Measurements from ENCODE around the gene MMP20.
"Not testable (repeated sequence)": the region's sequence is repeated elsewhere in the genome, so short reads cannot be mapped to it uniquely, and the experiment has no call there.

MMP20 gene, protein sequence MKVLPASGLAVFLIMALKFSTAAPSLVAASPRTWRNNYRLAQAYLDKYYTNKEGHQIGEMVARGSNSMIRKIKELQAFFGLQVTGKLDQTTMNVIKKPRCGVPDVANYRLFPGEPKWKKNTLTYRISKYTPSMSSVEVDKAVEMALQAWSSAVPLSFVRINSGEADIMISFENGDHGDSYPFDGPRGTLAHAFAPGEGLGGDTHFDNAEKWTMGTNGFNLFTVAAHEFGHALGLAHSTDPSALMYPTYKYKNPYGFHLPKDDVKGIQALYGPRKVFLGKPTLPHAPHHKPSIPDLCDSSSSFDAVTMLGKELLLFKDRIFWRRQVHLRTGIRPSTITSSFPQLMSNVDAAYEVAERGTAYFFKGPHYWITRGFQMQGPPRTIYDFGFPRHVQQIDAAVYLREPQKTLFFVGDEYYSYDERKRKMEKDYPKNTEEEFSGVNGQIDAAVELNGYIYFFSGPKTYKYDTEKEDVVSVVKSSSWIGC

DNA sequence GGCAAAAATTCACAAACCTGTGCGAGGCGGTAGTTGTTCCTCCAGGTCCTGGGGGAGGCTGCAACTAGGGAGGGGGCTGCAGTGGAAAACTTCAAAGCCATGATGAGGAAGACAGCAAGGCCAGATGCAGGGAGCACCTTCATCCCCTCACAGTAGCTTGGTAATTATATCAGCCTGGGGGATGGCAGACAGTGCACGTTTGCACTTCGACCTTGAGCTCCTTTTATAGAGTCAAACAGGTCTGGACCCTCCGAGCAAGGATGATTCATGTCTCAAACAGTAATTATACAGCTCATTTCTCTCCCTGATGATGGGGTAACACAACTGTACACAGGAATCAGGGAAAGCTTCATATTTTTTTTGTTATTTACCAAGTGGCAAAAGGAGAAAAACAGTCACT is at the start of gene MMP20:
Gene MMP20 (minus strand): TSS at position 156 of the 400 bp plus-strand sequence. CDS start 13 bp downstream, at position 143.
- no peak for DNase-seq

DNA sequence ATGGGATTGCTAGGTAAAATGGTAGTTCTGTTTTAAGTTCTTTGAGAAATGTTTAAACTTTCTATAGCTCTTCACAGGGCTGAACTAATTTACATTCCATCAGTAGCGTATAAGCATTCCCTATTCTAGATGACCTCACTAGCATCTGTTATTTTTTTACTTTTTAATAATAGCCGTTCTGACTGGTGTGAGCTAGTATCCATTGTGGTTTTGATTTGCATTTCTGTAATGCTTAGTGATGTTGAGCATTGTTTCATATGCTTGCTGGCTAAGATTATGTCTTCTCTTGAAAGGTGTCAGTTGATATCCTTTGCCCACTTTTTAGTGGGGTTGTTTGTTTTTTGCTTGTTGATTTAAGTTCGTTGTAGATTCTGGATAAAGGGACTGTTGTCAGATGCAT is 44.5 kb upstream of the MMP20 start:
- no peak for DNase-seq

DNA sequence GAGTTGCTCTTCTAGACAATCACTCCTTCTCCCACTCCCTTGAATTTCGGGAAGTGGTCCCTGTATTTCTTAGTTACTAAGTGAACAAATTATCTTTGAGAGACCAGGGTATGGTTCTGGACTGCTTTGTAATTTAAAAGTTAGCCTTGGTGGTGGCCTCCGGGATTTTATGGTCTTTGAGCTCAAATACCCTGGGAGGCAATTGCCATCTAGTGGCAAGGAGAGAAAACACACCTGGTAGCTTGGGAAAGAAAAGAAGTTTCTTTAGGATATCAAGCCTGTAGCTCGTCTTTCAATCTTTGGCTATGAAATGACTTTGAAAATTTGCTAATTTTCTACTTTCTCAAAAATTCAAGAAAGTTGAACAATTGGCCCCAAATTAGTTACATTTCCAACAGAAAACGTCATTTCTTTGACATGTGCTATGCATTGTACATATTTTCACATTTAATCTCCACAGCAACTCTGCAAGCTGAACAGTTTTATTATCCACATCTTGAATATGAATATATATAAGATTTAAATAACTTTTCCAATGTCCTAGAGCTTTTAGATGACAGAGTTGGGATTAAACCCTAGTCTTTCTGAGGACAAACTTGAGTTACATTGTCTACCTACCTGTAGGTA is 41.3 kb upstream of the MMP20 start:
- DNase-seq: no peak

DNA sequence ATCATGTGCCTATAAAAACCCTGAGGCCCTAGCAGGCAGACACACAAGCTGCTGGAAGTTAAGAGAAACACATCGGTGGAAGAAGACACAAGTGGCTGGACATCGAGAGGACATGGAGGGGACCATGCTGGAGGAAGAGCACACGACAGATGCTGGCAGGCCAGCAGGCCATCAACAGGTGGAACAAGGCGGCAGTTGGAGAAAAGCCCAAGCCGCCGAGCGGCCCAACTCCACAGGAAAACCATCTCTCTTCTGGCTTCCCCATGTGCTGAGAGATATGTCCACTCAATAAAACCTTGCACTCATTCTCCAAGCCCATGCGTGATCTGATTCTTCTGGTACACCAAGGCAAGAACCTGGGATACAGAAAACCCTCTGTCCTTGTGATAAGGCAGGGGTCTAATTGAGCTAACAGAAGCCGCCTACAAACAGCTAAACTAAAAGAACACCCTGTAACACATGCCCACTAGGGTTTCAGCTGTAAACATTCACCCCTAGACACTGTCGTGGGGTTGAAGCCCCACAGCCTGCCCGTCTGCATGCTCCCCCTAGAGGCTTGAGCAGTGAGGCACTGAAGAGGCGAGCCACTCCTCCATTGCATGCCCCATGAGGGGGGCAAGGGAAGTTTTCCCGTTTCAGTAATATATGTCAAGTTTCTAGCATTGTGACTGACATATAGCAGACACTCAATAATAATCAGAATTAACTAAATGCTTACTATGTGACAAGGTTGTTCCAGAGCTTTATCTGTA is 39.0 kb upstream of the MMP20 start:
- no peak for DNase-seq

DNA sequence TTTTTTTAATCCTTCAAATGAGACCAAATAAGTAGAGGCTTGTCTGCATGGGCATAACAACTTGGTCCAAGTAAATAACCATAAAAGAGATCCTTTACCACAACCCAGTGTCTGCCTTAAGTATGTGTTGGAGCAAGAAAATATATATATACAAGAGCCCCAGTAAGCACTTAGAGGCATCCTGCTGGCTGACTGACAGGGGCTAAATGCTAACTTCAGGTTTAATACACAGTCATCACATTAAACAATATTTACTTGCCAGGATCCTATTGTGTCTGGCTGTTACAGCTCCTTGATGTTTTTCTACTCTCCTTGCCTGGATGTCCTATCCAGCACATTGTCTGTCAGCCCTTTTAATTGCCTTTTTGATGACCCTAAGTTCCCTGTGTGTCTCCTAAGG is 37.5 kb upstream of the MMP20 start:
- no peak for DNase-seq

DNA sequence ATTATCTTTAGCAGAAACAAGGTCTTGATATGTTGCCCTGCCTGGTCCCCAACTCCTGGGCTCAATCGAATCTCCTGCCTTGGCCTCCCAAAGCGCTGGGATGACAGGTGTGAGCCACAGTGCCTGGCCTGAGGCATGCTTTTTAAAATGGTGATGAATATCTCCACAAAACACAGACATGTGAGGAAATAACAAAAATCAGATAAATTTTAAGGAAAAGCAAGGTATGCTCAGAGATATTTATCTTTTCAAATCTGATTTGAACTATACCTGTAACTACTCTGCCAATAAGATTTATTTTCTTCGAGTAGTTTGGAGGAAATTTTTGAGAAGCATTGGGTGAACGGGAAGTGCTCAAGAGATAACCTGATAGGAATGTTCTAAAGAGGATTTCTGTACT is 35.9 kb upstream of the MMP20 start:
- DNase-seq: no peak

DNA sequence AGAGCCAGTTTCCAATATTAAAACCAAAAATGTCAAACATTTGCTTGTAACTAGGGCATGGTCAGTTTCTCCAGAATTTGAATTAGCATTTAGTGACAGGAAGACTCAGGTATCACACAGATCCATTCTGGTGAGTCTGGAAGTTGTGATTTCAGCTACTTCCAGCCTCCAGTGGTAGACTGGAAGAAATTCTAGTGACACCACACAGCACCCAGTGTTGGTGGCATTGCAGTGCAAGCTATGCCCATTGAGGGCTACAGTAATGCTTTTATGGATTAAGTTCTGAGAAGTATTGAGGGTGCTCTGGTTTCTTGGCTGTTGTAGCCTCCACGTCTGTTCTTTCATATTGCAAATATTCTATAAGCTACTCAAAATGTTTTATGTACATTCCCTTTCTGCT is 31.4 kb upstream of the MMP20 start:
- DNase-seq: no peak

DNA sequence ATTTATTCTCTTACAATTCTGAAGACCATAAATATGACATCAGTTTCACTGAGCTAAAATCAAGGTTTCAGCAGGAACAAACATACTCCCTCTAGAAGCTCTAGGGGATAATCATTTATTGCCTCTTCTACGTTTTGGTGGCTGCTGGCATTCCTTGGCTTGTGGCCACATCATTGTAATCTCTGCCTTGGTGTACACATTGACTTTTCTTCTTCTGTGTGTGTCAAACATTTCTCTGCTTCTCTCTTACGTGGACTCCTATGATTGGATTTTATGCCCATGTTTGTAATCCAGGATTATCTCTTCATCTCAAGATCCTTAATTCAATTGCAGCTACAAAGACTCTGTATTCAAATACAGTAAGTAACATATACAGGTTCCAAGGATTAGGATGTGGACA is 30.4 kb upstream of the MMP20 start:
- no peak for DNase-seq

DNA sequence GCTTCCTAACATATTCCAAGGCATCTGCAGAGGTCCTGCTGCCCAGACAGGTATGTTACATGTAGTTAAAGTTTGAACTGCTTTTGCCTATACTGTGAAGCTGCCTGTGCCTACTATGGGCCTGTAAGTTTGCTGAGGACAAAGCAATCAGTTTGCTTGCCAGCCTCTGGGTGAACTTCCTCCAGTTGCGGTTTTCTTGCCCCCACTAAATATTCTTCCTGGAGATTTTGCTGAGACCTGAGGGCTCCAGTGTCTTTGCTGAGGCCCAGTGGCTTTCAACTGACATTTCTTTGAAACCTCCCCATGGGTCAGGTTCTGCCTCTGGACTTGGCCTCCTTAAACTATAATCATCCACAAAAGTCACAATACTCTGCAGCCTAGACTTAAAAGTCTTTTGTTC is 29.6 kb upstream of the MMP20 start:
- DNase-seq: no peak

DNA sequence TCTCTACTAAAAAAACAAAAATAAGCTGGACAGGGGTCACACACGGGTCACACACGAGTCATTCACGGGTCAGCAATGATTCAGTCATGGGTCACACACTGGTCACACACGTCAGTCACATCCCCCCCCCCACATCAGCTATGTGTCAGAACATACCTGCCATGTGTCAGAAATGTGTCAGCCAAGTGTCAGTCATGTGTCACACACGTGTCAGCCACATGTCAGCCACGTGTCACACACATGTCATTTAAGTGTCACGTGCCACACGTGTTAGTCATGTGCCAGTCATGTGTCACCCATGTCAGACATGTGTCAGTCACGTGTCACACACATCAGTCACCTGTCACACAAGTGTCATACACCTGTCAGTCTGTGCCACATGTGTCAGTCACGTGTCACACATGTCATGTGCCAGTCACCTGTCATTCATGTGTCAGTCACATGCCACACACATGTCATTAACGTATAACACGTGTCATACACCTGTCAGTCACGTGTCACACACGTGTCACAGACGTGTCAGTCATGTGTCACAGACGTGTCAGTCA is 28.7 kb upstream of the MMP20 start:
- no peak for DNase-seq

DNA sequence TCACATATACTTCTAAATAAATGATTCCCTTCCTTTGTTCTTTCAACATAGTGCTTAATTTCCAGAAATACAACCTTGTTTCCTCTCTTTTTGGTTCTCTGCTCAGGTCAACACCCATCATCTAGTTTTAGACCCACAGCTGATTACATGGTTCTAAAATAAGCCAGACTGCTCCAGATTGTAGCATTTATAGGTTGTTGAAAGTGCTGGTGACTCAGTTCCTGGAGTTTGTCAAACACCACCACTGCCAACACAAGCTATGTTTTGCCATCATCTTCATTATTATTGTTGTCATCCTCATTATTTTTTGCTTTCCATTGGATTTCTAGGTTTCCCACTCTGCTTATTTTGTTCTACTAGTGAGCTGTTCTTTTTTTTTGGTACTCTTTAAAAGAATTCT is 22.3 kb upstream of the MMP20 start:
- no peak for DNase-seq

DNA sequence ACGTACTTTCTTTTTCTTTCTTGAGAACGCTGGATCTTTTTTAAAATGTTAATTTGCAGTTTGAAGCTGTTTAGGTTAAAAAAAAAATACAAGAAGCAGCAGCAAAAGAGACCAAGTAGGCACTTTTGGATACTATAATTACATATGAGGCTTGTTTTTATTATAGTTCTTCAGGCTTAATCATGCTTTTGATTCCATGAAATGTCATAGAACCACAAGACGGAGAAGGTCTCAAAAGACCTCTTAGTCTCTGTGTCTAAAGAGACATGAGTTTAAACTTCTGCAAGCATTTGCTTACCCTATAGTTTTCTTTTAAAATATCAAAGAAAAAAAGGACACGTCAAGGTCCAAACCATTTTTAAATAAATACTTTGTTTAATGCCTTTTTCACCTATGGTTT is 18.8 kb upstream of the MMP20 start:
- no peak for DNase-seq

DNA sequence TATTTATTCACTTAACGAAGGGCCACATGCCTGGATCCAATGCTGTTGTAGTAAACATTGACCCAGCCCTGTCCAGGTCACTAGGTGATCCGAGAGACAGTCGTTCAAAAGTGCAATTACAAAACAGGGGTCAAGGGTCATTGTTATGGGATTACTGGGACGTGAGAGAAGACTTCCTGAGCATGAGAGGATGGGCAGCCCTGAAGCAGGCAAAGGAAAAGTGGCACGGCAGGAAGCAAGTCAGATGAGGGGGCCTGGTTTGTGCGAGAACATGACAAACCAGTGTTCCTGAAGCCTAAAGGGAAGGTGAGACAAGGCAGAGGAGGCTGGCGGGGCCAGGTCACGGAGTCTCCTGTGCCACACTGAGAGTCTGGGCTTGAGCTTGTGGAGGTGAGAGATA is 15.8 kb upstream of the MMP20 start:
- no peak for DNase-seq

DNA sequence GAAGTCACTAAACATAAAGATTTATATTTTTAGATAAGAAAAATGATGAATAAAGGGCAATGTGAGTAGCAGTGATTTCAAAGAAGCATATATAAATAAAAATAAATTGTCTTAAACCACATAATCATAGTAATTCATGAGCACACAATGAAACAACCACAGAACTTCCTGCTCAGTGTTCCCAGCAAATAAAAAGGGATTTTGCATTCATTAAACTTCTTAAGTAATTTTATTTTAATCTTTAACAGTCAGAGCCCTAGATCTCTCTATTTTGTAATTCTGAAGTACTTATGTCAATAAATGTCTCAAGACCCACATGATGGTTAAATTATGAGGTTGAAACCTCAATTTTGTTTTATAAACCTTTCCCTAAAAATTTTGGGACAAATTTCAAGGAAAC is 14.5 kb upstream of the MMP20 start:
- no peak for DNase-seq

DNA sequence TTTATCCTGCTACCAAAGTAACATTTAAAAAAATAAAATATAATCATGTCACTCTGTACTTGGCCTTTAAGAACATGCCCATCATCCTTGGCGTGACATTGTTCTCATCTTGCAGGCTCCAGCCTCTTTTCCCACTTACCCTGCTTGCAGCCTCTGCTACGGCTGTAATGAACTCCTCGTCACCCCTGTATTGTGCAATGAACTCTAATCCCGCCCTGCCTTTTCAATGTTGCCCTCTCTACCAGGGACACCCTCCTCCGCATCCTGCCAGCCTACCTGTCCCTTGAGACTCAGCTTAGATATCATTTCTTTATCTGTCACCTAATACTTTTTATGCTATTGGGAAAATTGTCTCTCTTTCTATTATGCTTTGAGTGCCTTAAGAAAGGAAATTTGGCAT is 12.6 kb upstream of the MMP20 start:
- DNase-seq: no peak

DNA sequence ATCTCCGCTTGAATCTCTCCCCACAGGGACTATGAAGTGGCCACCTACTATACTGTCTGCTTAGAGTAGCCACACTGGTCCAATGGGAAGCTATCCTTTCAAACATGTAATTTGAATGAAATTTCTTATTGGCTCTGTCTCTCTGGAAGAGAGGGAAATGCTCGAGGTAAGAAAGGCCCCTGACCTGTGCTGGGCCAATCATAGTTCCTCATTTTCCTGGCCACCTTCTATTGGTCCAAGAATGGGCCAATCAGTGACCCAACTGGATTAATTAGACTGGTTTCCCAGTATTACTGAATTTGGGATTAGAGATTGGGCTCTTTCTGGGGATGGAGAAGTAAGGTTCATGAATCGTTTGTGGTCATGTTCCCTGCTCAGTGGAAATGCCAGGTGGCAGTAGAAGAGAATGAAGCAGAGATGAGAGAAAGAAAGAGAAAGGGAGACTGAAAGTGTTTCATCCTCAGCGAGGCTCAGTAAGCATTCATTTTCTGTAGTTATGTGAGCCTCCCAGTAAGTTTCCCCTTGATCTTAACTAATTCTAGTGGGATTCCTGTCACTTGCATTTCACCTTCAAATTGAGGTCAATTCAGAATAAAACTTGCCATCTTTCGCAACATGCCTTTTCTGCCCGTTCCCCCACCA is 8.4 kb upstream of the MMP20 start:
- DNase-seq: no peak

DNA sequence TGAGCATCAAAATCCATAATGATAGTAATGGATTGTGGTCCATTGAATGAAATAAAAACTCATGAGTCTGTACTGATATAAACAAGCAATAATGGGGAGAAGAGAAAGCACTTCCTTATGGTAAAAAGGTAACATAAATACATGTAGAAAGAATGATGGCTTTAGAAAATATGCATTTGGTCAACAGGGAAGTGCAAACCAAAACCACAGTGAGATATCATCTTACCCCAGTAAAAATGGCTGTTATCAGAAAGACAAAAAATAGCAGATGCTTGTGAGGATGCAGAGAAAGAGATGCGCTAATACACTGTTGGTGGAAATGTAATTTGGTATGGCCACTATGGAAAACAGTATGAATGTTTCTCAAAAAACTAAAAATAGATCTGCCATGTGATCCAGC is 6.9 kb upstream of the MMP20 start:
- no peak for DNase-seq

DNA sequence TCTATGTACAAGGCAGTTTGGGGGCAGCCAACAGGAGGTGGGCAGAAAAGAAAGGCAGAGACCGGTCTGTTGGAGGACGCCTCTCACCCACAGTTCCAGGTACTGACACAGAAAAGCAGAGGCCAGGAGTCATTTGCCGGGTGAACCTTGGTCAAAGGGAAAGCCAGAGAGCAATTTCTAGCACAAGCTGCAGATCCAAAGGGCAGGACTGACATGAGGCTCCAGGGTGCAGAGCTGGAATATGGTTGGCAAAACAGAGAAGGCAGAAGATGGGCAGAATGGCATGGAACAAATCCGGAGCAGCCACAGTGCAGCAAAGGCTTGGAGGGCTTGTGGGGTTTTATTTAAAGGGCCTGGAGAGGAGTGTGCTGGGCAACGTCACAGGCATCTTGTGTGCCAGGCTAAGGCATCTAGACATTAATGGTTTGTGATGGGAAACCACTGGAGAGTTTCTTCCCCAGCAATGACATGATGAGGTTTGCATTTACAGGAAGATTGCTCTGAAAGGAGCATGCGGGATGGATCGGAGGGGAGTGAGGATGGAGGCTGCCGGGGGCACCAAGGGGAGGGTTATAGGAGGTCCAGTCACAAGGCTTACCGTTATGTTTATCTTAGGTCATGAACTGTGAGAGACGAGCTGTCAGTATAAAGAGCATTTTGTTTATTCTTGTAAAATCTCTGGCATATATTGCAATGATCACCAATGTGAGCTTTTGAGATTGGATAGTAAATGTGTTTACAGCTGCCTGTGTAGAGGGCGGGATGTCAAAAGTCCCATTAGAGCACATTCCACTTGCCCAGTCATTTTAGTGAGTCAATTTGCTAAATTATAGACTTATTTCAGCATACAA is 5.7 kb upstream of the MMP20 start:
- DNase-seq: no peak

DNA sequence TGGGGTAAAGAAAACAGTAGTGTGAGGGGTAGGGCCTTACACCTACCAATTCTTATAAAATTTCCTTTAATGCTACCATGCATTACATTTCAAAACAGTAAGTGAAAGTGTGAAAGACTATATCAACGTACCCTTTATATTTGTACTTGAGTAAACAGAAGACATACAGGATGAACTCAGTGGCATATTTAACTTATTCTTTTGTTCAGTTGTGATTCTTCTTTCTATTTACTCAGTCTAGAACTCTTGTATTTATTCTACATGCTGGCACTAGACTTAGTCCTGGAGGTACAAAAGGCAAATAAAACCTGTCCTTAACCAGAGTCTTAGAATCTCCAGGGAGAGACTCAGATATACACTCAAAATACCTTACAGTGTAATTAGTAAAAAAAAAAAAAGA is 4.8 kb upstream of the MMP20 start:
- DNase-seq: not testable (repeated sequence)

DNA sequence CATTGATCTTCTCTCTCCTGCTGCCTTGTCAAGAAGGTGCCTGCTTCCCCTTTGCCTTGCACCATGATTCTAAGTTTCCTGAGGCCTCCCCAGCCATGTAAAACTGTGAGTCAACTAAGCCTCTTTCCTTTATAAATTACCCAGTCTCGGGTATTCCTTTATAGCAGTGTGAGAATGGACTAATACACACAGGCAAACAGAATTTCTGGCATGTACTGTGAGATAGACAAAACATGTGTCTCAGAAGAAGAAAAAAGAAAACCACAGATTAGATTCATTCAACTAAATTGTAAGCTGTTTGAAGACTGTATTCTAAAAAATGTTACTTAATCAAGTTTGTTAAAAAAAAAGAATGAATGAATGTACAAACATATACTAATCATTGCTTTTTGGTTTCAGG is 1.5 kb upstream of the MMP20 start:
- DNase-seq: no peak

DNA sequence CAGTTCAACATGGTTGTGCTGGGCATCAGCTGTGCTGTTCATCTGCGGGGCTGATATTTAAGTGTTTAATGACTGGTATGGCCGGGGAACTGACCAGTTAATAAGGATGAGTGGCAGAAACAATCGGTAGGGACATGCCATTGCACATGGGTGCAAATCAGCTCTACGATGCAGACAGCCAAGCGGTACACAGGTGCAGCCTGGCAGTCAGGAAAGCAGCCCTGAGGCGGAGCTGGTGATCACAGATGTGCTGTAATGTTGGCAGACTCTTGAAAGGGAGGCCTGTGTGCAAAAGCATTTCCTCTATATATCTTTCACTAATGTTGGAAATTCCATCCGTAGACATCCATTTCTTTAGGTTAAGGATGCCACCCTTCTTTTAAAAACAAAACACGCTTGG is 1.1 kb downstream of the MMP20 start:
- no peak for DNase-seq

DNA sequence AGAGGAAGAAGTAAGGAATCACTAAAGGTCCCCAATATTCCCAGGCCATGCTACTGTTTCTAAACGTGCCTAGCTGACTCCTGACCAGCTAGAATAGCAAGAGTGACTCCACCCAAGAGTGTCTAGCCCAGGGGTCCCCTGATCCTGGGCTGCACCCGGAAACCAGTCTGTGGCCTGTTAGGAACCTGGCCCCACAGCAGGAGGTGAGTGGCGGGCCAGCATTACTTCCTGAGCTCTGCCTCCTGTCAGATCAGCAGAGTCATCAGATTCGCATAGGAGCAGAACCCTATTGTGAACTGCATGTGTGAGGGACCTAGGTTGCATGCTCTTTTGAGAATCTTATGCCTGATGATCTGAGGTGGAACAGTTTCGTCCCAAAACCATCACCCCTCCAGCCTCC is 2.0 kb downstream of the MMP20 start:
- no peak for DNase-seq
